Thoracic aorta (tissue), 2 donors: Measurements from ENCODE around the gene PIK3R3. TPM values are rescaled to one million over a fixed set of nuclear protein-coding genes. Genes with fewer than 3 reads are reported as not detected.

ENCODE experiments used
- ATAC-seq: fragments of 150-250 bp; one replicate; pipeline ENCODE4 v1.8.0; 2017; ENCODE audit warnings: low read depth; ENCODE audit not compliant: insufficient number of reproducible peaks, low FRiP score
- DNase-seq: peaks from one replicate; pipeline ENCODE4 v3.0.0-alpha.2; 2020; ENCODE audit warnings: low spot score
- H3K27ac ChIP-seq, 2 donors: fragments of 200-600 bp; sonication (generic); 1 replicate in 1 of 2; 2 replicates in 1 of 2; pipeline ENCODE4 v1.5.1; 2016; ENCODE audit warnings: mild to moderate bottlenecking in 2 of 2, moderate library complexity in 2 of 2
- H3K27me3 ChIP-seq: fragments of 200-600 bp; sonication (generic); replicated peaks from 2 replicates; pipeline ENCODE4 v1.6.0; 2016; ENCODE audit warnings: mild to moderate bottlenecking; ENCODE audit not compliant: insufficient read depth
- H3K36me3 ChIP-seq: fragments of 200-600 bp; sonication (generic); one replicate; pipeline ENCODE4 v1.5.1; 2016
- H3K4me1 ChIP-seq, 2 donors: fragments of 200-600 bp; sonication (generic); 1 replicate in 1 of 2; 2 replicates in 1 of 2; pipeline versions ENCODE4 v1.5.1 to v1.6.0; 2016; ENCODE audit warnings: low read depth in 2 of 2, mild to moderate bottlenecking in 1 of 2; ENCODE audit not compliant: control insufficient read depth in 1 of 2
- H3K4me3 ChIP-seq: fragments of 200-600 bp; sonication (generic); 2 replicates; pipeline ENCODE4 v1.5.1; 2016; ENCODE audit warnings: mild to moderate bottlenecking
- H3K9me3 ChIP-seq: fragments of 200-600 bp; sonication (generic); 2 replicates; pipeline ENCODE4 v1.5.1; 2016
- CTCF ChIP-seq: fragments of 200-600 bp; sonication (generic); IDR thresholded peaks from one replicate; pipeline ENCODE4 v1.5.1; 2019; ENCODE audit warnings: antibody characterized with exemption
- total RNA-seq, 2 donors: library from RNA; depleted of rRNA; stranded (reverse); fragments of >200 nt; gene quantifications; one replicate each; pipeline versions ENCODE4 v1.1.0 to v1.2.3, GENCODE V29; 2016

Gene PIK3R3
- total RNA-seq, 2 donors from 2014 or later, result 9.5 to 30.1 TPM

DNA sequence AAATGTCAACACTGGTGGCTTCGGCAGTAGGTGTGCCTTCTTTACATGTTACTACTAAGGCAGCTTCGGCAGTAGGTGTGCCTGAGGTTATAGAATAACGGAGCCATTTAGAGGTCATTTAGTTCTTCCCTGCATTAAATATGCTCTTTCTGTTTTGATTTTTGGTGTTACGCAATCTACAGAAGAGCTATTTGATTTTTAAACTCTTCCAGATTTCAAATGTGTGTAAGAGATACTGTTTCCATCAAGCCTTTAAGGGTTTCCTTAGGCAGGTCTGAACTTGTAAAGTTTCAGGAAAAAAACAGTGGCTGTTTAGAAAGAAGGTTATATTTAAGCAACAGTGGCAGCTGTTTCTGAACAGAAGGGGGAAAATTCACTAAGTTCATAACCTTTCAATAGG is 54.8 kb downstream of the PIK3R3 start:
- no peak for DNase-seq
- Histone ChIP-seq H3K27ac (no peak overlapping the region), H3K4me1 (no peaks in the 10 kb centered on the region), H3K36me3 (no peaks in the 10 kb centered on the region), H3K9me3 (no peaks in the 10 kb centered on the region), H3K4me3 (no peak overlapping the region), H3K27me3 (no peaks in the 10 kb centered on the region)
- TF ChIP-seq CTCF, result no peak
- ATAC-seq, result no peak

GRCh38 chr1:46076343-46076742 is 56.1 kb downstream of the PIK3R3 start:
- Histone ChIP-seq H3K4me1 (no peaks in the 10 kb centered on the region), H3K4me3 (no peak overlapping the region), H3K27ac (no peak overlapping the region), H3K27me3 (no peaks in the 10 kb centered on the region), H3K36me3 (no peaks in the 10 kb centered on the region), H3K9me3 (no peaks in the 10 kb centered on the region)
- DNase-seq (no peak), ATAC-seq (no peak)
- TF ChIP-seq CTCF, result no peak

DNA sequence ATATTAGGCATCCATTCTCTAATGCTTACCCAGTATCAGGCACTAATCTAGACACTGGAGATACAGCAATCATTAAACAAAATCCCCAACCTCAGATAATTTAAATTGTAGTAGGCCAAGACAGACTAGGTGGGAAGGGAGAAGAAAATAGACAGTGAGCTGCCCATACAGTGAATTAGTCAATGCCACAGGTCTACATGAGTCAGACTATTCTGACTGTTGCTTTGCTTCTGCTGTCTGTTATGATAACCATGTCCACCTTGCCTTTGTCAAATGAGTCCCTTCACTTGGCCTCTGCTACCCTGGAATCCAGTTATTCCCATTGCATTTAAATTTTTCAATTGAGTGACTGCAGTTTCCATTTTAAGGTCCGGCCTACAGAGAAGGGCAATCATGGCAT is 59.5 kb downstream of the PIK3R3 start:
- no peak overlapping the region for H3K4me3 ChIP-seq
- H3K36me3 ChIP-seq, result no peaks in the 10 kb centered on the region
- no peak overlapping the region for H3K27ac ChIP-seq
- TF ChIP-seq CTCF, result no peak
- H3K9me3 ChIP-seq, result no peaks in the 10 kb centered on the region
- no peaks in the 10 kb centered on the region for H3K27me3 ChIP-seq
- no peaks in the 10 kb centered on the region for H3K4me1 ChIP-seq
- ATAC-seq (no peak), DNase-seq (no peak)

DNA sequence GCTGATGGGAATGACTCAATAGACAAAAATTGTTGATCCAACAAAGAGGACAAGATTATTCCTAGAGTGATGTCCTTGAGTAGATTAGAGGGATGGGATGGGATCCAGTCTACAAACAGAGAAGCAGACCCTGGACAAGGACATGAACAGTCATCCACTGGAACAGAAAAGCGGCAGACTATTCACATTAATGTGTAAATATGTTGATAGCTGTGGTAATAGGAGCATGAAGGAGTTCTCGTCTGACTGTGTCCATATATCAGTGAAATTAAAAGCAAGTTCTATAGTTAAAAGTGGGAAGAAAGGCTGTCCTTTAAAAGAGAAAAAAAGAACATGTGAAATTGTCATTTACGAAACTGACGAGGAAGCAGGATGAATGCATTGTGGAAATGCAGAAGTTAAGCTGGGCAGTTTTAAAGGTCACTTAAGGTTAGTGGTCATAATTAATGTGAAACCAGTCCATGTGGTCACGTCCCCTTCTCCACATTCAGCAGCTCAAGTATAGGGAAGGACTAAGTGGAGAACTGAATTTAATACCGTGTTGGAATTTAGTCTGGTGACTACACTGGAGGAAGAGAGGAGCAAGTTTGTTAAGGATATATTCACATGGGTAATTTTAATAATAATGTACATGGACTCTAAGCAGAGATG is 62.1 kb downstream of the PIK3R3 start:
- no peak for ATAC-seq
- H3K36me3 ChIP-seq, result no peaks in the 10 kb centered on the region
- no peak overlapping the region for H3K4me3 ChIP-seq
- H3K4me1 ChIP-seq, result no peaks in the 10 kb centered on the region
- no peak for DNase-seq
- no peaks in the 10 kb centered on the region for H3K27me3 ChIP-seq
- H3K9me3 ChIP-seq, result no peaks in the 10 kb centered on the region
- no peak for TF ChIP-seq CTCF
- H3K27ac ChIP-seq, result no peak overlapping the region

DNA sequence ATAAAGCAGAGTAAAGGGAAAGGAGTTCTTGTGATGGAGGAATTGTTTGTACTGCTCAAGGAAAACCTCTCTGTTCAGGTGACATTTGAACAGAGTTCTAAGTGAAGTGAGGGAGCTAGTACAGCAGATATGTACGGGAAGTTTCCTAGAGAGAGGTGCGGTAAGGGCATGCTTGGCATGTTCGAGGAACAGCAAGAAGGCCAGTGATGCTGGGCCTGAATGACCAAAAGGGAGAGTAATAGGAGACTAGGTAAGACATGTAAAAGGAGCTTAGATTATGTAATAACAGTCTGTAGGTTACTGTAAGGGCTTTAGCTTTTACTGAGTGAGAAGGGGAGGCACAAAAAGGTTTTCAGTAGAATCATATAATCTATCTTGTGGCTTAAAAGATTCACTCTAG is 63.9 kb downstream of the PIK3R3 start:
- Histone ChIP-seq H3K9me3 (no peaks in the 10 kb centered on the region), H3K4me1 (no peaks in the 10 kb centered on the region), H3K4me3 (no peak overlapping the region), H3K36me3 (no peaks in the 10 kb centered on the region), H3K27ac (no peak overlapping the region), H3K27me3 (no peaks in the 10 kb centered on the region)
- no peak for TF ChIP-seq CTCF
- ATAC-seq (no peak), DNase-seq (no peak)
